SIG-M5 treated with dmso at 0.1 percent for 504 hours (cell line): Measurements from ENCODE around the gene REXO5.

ENCODE experiments used
- DNase-seq: peaks from one replicate; lab custom pipeline; 2025; ENCODE audit not compliant: unreplicated experiment; lab: John Stamatoyannopoulos, UW

REXO5 gene

DNA sequence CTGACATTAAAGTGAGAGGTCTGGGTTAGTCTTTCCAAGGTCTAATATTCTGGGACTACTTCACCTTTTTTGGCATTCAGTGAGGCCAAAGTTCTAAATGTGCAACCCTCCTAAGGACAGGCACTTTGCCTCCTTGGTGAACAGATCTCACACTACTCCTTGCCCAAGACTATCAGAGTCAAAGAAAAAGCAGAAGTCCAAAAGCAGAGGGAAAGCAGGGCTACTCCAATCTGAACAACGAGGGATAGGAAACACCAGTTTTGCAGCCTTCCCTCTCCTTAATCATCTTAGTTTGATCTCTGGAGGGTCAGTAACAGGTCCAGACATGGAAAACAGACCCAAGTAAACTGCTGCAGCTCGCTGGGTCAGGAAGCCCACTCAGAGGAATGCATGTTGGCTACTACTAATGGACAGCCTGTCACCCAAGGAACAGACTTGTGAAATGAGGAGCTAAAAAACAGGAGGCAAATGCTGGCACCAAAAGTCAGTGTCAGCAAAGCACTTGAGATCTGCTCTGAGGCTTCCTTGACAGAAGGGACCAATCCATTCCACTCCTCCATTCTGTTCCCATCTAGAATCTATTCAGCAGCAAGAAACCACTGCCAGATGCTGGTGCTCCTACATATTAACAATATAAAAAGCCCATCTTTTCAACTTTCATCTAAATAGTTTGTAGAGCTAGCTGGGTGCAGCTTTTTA lies 63.9 kb downstream of the REXO5 start:
- DNase-seq: no peak

DNA sequence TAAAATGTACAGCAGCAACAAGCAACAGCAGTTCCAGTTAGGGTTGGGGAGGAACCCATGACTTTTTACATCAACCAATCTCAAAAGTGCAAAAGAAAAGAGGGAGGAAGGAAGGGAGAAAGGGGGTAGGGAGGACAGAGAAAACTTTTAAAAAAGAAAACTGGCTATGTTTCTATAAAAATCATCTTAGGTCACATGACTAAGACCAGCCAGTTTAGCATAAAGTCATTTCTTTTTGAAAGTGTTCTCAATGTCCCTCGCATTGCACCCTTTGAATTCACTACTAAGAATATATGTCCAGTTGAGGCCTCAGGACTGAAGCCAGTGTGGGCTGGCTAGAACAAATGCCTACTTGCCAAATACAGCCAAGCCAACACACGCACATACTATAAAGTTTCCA lies 64.9 kb downstream of the REXO5 start:
- no peak for DNase-seq

- no peak for DNase-seq
Measured at GRCh38 chr16:20871941-20872815, 65.9 kb downstream of the REXO5 start.

DNA sequence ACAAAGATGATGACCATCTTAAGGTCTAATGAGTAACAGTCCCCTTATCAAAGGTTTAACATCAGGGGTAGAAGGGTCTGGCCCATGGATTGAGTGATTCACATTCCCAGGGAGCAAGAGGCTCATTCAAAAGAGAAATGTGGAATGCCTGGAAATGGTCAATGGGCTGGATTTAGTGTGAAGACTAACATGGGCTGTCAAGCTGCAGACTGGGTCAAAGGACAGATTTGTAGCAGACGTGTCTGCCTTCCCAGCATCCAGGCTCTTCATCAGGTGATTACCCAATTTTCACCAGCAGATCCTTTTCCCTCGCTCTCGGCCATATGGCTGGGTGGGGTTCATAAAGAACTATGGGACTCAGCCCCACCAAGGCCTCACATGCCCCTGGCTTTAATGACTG lies 67.0 kb downstream of the REXO5 start:
- DNase-seq: no peak

DNA sequence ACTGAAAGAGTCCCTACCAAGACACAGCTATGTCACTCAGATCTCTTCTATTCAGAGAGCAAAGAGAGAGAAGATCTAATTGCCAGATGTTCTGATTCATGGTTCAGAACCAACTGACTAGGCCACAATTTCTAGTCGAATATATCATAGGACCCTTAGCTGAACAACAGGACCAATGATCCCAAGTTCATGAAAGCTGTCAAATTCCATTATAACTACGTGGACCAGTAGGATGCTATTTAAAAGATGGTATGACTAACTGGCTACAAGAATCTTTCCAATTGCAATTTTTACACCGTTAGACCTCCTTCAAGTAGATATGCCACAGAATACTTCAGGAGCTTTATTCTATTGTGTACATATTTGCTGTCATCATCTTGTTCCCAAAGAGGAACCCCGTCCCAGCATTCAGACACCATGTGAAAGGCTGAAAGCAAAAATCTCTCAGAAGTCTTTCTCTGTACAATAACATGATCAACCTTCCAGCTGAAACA lies 67.8 kb downstream of the REXO5 start:
- DNase-seq: no peak

DNA sequence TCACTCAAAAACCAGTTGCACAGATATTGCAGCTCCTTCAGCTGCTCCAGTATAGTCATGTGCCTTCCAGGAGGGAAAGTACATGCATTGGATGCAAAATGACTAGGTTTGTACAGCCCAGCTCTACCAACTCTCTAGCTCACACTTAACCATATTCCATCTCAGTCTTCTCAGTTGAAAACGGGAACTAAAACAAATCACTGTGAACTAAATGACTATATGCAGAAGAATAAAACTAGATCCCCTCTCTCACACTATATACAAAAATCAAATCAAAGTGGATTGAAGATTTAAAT lies 69.0 kb downstream of the REXO5 start:
- DNase-seq: no peak

- no peak for DNase-seq
Measured at GRCh38 chr16:20878682-20879147, 72.4 kb downstream of the REXO5 start.

DNA sequence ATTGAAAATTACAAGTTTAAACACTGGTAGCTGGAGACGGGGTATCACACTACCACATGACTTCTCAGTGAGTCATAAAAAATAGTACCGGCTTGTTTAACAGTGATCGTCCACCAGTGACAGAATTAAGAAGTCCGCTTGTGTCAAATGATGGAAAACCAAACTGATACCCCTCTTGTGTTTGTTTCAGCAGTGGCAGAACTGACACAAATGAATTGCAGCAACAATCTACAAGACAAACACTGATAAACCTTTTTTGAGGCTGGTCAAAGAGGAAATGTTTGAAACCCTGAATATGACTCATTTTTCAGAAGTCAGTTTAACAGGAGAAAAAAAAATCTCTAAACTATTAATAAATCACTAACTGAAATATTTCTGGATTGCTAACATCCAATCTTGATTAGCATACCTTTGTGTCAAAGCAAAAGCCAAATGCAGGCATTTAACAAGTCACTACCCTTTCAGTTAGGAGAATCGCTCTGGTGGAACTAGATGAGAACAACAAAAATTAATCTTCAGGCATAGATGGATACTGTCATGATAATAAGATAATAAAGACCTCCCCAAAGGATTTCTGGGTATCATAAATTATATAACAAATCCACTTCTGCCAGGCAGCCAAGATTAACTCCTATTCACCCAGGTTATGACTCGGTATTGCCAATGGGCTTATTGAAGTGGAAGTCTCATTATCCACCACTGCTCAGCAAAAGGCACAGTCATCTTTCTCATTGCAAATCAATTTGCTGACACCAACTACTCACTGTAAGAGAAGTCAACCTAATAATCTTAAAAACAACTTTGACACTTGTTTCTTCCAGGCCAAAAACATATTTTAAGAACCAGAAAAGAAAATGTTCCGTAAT lies 73.1 kb downstream of the REXO5 start:
- no peak for DNase-seq

DNA sequence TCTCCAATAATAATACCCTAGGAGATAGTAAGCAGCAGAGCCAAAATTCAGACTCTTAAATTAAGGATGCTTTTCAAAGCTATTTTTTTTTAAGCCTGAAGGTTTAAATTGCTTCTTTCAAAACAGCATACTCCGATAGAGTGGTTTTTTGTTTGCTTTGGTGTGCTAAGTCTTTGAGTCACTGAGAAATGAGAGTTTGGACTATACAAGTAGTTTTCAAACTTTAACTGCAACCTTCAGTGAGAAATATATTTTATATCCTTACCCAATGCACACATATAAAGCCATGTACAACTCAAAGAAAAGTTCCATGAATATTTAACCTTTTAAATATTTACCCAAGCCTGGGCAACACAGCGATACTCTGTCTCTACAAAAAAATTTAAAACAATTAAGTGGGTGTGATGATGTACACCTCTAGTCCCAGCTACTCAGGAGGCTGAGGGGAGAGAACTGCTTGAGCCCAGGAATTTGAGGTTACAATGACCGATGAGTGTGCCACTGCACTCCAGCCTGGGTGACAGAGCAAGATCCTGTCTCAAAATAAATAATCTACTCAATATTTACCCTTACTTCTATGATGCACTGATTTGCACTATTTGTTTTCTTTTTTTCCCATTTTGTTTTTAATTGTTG lies 74.7 kb downstream of the REXO5 start:
- DNase-seq: no peak

DNA sequence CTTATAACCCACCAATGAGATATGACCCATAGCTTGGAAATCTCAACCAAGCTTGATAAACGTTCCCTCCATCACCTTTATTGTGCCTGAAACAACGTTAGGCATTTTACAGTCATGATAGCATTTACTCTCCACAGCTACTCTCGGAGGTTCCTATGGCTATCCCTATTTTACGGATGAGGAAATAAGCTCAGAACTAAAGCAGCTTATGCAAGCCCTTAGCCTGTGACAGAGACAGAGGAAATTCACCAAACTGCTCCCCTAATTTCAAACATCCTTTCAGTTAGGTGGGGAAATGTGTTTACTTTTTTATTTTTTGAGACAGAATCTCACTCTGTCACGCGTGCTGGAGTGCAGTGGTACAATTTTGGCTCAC lies 75.2 kb downstream of the REXO5 start:
- DNase-seq: no peak

GRCh38 chr16:20883554-20884239 lies 77.4 kb downstream of the REXO5 start:
- DNase-seq: no peak

GRCh38 chr16:20884240-20884556 lies 77.9 kb downstream of the REXO5 start:
- no peak for DNase-seq

GRCh38 chr16:20886320-20886719 lies 80.0 kb downstream of the REXO5 start:
- no peak for DNase-seq

DNA sequence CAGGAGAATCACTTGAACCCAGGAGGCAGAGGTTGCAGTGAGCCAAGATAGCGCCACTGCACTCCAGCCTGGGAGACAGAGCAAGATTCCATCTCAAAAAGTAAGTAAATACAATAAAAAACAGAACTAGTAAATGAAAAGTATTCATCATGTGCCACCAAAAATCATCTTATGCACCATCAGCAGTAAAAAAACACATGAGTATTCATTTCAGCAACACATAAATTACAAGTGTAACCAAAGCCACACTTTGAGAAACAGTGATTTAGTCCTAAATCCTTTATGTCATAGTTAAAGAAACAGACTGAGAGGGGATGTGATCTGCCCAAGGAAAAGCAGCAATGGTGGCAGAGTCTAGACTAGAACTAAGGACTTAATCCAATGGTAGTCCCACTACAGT lies 80.9 kb downstream of the REXO5 start:
- no peak for DNase-seq

- no peak for DNase-seq
Measured at GRCh38 chr16:20889625-20890275, 83.4 kb downstream of the REXO5 start.

- DNase-seq: no peak
Measured at GRCh38 chr16:20894388-20894787, 88.1 kb downstream of the REXO5 start.

- peak; percentile 11 for DNase-seq
Measured at GRCh38 chr16:20897253-20897897, 91.0 kb downstream of the REXO5 start.

- DNase-seq: no peak
Measured at GRCh38 chr16:20897922-20898321, 91.6 kb downstream of the REXO5 start.

DNA sequence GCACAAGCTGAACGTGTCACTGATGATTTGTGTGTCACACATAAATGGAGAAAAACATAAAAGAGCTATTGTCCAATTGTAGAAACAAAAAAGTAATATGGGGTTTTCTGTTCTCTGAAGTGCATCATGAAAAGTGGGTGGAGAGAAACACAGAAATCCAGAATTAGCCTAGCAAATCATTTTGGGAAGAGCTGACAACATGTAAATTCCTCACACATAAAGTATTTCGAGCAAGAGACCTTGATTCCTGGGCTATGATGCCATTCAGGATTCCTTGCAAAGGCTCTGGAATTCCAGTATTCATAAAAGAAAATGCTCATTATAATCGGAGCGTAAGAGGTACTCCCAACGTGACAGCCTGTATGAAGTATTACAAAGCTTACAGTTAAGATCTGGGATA lies 92.7 kb downstream of the REXO5 start:
- no peak for DNase-seq
